NCI-H446 (cell line): ENCODE data around the gene ADCY1.
A peak's percentile ranks its signal among the peaks of the same experiment; 100 is the strongest.
"Not testable (repeated sequence)": the region's sequence is repeated elsewhere in the genome, so short reads cannot be mapped to it uniquely, and the experiment has no call there.

Experiments
- DNase-seq, 2 experiments: peaks; one replicate each; lab custom pipeline; 2025; lab: John Stamatoyannopoulos, UW

The ADCY1 gene

DNA sequence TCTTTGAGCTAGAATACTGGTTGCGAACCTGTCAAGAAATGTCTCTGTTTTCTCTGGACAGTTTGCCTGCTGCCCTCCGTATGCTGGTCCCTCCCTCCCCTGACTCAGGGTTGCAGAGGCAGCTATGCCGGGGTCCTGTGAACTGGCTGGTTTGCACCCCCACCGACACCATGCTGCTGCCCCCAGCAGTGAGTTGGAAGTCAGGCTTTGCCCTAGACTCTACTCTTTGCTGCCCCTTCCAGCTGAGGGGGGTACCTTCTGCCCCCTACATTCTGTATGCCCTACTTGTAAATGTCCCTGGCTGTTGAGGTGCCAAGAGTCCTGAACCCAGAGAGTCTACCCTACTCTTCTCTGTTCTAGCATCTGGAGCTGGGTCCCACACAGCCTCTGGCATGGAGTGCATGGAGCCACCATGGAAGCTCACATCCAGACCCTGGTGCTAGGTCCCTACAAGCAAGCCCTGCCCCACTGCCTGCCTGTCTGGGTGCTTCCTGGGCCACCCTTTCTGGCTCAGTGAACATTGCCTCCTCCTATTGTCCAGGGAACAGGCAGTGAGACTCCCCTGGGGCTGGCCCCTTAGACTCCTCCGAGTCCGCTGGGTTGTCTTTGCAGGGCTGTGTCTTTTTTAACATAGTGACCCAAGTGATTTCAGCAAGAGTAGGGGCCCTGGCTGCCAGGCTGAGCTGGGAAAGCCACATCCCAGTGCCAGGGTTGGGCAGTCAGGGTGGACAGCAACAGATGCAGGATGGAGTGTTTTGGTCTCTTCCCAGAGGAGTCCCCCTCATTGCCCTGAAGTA is 138.9 kb downstream of the ADCY1 start:
- DNase-seq, result no peak

DNA sequence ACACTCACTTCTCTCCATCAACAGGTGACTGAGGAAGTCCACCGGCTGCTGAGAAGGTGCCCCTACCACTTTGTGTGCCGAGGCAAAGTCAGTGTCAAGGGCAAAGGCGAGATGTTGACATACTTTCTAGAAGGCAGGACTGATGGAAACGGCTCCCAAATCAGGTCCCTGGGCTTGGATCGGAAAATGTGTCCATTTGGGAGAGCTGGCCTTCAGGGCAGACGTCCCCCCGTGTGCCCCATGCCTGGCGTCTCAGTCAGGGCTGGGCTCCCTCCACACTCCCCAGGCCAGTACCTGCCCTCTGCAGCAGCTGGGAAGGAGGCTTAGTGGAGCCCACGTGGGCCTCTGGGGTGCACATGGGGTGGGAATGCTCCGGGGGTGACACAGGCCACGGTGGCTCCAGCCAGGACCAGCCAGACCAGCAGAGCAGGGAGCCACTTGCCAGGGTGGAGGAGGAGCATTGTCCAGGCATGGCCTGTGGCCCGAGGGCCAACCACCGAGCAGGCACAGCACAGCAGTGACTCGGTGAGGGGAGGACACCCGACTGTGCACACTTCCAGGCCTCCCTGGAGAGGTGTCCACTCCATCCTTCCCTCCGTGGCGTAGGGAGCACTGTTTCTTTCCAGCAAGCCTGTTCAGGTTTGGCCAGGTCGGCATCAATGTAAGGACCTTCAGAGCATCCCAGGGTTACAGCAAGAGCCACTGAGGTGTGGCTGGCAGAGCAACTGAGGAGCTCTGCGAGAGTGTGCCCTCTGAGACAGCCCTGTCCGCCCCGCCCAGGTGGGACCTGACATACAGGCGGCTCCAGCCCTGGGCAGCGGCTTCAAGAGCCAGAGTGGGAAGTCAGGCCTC is 139.7 kb downstream of the ADCY1 start:
- DNase-seq, result no peak

DNA sequence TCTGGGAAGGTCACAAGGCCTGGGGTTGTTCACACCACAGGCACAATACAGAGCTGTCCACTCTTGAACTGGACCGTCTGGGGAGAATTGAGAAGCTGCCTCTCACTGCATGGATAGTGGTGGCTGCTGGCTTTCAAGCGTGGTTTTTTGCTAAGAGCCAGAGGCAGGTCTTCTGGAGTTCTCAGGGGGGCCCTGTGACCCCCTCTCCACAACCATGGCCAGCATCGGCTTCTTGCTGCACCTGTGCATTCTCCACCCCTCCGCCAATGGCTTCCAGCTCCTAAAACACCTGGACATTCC is 140.3 kb downstream of the ADCY1 start:
- DNase-seq, result no peak

GRCh38 chr7:45715471-45716352 is 141.5 kb downstream of the ADCY1 start:
- DNase-seq, result no peak

GRCh38 chr7:45716380-45717203 is 142.4 kb downstream of the ADCY1 start:
- peak in 1 of 2 experiments; percentile 50 for DNase-seq

DNA sequence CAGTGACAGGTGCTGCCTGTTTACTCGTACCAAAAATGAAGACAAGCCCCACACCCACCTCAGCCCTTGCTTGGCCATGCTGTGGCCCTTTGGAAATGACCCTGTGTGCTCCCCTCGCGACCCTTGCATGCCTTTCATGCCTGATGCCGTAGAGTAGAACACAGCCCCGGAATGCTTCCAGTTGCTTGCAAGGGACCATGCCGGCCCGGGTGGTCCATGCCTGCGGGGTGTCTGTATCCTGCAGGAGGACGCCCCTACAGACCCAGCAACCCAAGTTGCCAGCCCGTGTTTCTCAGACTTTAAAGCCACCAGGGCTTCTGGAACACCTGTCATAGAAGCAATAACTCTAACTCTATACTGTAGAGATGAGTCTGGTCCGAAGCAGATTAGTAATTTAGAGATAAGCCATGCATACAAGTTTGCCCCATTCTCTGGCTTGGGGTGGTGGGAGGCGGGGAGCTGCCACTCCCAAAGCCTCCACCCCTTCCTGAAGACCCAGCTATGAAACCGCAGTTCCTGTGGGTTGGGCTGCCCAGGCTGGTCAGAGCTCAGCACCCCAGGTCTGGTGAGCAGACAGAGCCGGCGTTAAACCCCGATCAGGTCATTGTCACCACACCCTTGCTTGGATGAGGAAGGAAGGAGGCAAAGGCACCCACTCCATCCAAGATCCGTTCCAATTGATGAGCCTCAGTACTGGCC is 143.5 kb downstream of the ADCY1 start:
- DNase-seq, result no peak

DNA sequence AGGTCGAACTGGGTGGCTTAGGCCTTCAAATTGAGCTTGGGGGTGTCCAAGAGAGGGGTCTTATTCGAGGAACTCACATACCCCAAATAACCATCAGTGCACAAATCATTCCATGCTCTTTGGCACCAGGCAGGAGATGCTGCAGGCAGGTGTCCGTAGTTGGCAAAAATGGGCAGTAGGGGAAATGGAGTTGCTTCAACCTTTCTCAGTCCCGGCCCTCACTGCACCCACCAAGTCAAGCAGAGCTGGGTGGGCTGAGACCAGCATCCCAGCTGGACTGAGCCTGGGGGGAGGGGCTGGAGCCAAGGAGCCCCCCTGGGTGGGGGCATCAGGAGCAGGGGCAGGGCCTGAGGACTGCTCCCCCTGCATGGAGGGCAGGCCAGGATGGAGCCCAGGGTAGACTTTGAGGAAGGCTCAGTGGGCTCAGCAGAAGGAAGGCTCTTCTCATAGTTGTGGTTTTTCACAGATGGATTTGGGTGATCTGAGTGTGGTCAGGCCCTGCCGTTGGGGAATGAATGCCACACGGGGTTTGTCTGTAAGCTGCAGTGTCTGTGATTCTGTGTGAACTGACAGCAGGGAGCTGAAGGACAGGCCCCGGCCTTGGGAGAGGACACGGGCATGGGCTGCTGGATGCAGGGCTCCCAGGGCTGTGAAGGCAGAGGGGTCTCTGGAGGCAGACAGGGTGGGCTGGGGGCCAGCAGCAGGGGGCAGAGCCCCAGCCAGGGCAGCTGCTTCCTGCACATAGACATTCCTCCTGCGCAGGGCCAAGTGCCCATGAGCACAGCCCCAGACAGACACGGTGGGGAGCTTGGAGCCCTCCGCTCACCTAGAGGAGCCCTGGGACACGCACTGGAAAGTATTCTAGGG is 144.5 kb downstream of the ADCY1 start:
- DNase-seq, result no peak

GRCh38 chr7:45720989-45721388 is 146.8 kb downstream of the ADCY1 start:
- DNase-seq, result no peak

DNA sequence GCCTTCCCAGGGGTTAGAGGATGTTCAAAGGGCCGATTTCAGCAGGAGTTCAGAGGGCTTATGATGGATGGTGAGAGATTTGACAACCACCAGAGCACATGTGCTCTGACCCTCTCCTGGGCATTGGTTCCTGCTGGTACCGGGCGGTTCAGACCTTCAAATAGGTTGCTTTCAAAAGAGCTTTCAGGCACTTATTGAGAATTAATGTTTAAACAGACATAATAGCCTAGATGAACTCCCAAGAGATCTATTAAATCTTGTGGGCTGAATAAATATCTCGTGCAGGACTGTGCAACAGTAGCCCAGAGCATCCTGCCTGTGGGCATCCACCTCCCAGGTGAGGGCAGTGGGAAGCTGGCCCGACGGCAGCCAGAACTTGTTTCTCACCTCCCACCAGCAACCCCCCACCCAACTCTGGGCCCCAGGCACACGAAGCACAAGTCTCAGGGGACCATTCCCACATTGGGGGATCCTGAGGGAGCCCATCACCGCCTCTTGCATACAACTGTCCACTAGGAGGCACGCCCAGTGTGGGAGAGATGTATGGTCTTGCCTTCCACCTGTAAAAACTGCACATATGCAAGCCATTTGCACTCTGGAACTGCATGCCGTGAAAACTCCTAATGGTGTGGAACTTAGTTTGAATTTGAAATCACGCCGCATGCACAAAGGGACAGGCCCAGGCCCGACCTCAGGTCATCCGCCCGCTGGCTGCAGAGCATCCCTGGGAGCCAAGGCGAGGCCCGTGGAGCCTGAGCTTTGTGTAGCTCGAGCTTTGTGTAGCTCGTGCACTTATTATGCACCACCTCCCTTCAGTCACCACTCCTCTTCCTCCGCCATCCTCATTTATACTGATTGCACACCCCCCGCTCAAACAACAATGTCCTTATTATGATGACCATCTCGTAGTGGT is 147.8 kb downstream of the ADCY1 start:
- DNase-seq, result no peak

DNA sequence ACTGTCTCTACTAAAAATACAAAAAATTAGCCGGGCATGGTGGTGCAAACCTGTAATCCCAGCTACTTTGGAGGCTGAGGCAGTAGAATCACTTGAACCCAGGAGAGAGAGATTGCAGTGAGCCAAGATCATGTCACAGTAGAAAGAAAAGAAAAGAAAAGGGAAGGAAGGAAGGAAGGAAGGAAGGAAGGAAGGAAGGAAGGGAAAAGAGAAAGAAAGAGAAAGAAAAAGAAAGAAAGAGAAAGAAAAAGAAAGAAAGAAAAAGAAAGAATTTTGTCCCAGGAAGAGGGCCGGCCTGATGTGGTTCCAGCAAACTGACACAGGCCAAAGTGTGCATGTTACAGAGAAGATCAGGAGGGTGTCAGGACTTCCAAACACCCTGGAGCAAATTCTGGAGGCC is 151.1 kb downstream of the ADCY1 start:
- not testable (repeated sequence) for DNase-seq

- no peak for DNase-seq
Observed at GRCh38 chr7:45726883-45727282, 152.7 kb downstream of the ADCY1 start.

DNA sequence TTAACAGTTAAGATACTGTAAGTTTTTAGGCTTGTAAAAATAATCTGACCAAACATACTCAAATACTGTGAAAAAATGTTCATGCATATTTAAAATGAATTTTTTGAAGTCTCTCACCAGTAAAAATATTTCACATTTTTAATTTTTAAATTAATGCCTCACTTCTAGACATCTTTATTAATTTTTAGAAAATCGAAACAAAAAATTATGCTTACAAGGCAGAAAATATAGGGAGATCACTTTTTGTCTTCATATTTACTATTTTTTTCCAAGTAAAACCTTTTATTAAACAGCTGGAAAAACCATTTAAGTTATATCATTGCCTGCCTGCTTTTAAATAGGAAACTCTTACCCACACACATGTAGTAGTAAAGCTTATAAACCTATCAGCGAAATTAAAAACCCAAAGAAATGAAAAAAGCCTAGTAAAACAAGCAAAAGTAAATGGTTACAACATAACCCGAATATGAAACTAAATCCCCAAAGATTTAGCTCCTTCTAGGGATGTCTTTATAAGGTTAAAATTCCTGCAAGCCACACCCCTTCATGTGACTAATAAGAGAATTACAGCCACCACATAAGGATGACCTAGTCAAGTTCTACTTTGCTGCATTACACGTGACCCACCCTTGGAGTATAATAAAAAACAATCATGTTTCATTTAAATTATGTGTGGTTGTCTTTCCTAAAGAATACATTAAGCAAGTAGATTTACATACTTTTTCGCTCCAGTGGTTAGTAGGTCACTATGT is 157.7 kb downstream of the ADCY1 start:
- not testable (repeated sequence) for DNase-seq

DNA sequence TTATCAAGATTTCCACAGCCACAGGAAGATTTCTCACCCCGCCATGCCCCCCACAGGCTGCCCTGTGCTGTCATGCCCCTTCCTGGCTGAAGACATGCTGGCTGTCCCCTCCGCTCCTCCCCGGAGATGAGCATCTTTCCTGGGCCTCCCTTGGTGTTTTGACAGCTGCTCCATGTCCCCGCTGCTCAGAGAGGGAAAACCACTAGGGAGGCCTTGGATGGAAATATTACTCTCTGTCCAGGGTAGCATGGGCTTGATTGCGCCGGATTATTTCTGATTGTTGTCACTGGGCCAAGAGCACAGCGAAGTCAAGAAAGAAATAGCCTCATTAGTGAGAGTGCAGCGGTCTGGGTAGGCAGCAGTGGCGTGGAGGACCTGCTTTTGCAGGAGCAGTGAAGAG is 164.8 kb downstream of the ADCY1 start:
- not testable (repeated sequence) for DNase-seq

- not testable (repeated sequence) for DNase-seq
Observed at GRCh38 chr7:45740573-45740972, 166.4 kb downstream of the ADCY1 start.

DNA sequence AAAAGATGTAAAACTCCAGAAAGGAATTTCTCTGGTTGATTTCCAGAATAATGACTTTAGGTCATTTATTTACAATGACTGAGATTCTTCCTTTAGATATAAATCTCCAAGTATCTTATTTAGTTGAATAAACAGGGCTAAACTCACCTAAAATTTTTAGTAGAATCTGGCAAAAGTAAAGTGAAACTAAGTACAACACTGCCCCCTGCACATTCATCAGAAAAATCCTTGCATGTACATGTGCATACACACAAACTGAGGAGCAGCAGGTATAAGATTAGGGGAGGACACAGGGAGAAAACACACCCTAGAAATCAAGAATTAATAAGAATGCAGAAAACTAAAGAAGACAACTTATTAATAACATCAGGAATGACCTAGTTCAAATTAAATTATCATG is 174.8 kb downstream of the ADCY1 start:
- not testable (repeated sequence) for DNase-seq

DNA sequence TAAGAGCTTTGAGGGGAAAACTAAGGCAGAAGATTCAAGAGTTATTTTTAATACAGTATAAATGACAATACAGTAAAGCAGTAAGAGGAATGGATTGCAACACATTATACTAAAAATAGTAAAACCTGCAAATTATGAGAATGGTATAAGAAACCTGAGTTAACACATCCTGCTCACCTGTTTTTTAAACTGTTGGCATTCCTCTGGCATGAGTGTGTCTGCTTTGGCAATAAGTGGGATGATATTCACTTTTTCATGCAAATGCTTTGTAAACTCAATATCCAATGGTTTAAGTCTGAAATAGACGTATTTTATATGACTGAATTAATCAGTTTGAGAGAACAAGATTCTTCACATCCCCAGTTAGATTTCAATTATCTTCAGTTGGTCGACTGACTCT is 177.2 kb downstream of the ADCY1 start:
- DNase-seq, result not testable (repeated sequence)

DNA sequence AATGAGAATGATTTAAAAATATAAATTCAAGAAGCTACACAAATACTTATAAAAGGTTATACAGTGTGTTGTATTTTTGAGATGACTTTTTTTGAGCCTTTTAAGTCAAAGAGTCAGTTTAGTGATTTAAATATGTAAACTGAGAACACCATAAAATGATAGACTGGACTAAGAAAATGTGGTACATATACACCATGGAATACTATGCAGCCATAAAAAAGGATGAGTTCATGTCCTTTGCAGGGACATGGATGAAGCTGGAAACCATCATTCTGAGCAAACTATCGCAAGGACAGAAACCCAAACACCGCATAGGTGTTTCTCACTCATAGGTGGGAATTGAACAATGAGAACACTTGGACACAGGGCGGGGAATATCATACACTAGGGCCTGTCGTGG is 182.2 kb downstream of the ADCY1 start:
- DNase-seq, result not testable (repeated sequence)

DNA sequence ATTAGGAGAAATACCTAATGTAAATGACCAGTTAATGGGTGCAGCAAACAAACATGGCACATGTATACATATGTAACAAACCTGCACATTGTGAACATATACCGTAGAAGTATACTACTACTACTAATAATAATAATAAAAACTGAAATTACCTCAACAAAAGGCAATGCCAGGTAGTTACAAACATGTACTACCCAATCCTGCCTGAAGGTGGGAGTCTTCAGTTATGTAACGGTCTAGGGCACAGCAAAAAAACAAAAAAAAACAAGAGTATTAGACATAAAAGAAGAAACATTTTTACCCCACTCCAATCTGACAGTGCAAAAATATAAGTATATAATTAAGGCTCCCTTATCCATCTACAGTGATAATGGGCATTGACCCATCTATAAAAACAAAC is 182.6 kb downstream of the ADCY1 start:
- not testable (repeated sequence) for DNase-seq
